ENCODE results near the gene DRD4. TPM values are rescaled to one million over a fixed set of nuclear protein-coding genes. Genes with fewer than 3 reads are reported as not detected.

The DRD4 gene
- total RNA-seq, 4 donors from 2014 or later: 0.66 TPM; not detected in 3

GRCh38 chr11:660681-661444 is 23.8 kb downstream of the DRD4 start:
- TF ChIP-seq, protein P1, sequence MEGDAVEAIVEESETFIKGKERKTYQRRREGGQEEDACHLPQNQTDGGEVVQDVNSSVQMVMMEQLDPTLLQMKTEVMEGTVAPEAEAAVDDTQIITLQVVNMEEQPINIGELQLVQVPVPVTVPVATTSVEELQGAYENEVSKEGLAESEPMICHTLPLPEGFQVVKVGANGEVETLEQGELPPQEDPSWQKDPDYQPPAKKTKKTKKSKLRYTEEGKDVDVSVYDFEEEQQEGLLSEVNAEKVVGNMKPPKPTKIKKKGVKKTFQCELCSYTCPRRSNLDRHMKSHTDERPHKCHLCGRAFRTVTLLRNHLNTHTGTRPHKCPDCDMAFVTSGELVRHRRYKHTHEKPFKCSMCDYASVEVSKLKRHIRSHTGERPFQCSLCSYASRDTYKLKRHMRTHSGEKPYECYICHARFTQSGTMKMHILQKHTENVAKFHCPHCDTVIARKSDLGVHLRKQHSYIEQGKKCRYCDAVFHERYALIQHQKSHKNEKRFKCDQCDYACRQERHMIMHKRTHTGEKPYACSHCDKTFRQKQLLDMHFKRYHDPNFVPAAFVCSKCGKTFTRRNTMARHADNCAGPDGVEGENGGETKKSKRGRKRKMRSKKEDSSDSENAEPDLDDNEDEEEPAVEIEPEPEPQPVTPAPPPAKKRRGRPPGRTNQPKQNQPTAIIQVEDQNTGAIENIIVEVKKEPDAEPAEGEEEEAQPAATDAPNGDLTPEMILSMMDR (IDR thresholded peaks at IDR 0.05; ENCODE audit: low read depth): no peak

GRCh38 chr11:662689-663274 is 25.7 kb downstream of the DRD4 start:
- TF ChIP-seq, protein P1 (IDR thresholded peaks at IDR 0.05; ENCODE audit: low read depth): no peak

GRCh38 chr11:665062-665703 is 28.1 kb downstream of the DRD4 start:
- TF ChIP-seq, protein P1 (IDR thresholded peaks at IDR 0.05; ENCODE audit: low read depth): no peak

DNA sequence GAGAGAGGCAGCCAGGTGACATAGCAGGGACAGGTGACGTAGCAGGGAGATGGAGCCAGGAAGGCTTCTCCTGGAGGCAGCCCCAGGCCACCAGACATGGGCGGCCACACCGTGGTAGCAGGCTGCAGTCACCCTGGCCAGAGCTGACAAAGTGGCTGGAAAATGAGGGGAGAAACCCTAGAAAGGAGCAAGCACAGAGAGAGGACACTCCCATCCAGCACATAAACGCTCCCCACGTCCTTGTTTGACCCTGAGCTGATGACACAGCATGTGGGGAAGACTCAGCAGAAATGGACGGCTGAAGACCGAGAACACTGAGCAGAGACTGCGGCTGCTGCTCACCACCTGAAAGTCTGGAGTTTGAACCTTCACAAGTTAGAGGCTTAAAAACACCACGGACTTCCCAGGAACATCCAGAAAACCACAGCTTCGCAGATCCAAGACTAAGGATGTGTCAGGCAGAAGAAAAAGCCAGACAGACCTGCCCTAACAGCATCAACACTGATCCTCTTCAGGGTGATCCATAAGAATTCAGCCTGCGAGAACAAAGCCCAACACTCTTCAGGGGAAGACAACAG is 28.7 kb downstream of the DRD4 start:
- TF ChIP-seq, protein P1 (IDR thresholded peaks at IDR 0.05; ENCODE audit: low read depth): no peak

- TF ChIP-seq, protein P1 (IDR thresholded peaks at IDR 0.05; ENCODE audit: low read depth): no peak
These were observed 36.8 kb downstream of the DRD4 start for GRCh38 chr11:673866-674265.

GRCh38 chr11:674406-674805 is 37.3 kb downstream of the DRD4 start:
- TF ChIP-seq, protein P1 (IDR thresholded peaks at IDR 0.05; ENCODE audit: low read depth): no peak

DNA sequence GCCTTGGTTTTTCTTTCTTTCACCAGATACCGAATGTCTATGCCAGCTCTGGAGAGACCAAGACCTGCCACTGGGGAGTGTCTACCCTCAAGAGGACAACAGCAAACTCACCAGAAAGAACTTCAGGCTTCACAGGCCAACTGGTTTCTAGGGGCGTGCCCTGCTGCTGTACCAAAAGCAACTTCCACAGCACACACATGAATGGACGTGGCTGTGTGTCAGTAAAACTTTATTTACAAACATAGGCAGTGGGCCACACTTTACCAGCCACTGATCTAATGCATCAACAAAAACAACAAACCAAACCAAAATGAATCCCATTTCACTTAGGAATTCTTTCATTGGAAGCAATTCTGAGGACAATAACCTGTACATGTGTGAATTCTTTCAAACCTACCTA is 41.2 kb downstream of the DRD4 start:
- TF ChIP-seq, protein P1 (IDR thresholded peaks at IDR 0.05; ENCODE audit: low read depth): no peak
